GM19468 (cell line): ENCODE results near the gene DEGS1.

Experiments
- ATAC-seq: cut with Tn5 transposase; IDR thresholded peaks from one replicate; pipeline ENCODE4 v1.9.1; 2021; ENCODE audit warnings: mild to moderate bottlenecking, moderate library complexity, moderate number of reproducible peaks; ENCODE audit not compliant: unreplicated experiment; ENCODE audit errors: extremely low read depth

DEGS1 gene

DNA sequence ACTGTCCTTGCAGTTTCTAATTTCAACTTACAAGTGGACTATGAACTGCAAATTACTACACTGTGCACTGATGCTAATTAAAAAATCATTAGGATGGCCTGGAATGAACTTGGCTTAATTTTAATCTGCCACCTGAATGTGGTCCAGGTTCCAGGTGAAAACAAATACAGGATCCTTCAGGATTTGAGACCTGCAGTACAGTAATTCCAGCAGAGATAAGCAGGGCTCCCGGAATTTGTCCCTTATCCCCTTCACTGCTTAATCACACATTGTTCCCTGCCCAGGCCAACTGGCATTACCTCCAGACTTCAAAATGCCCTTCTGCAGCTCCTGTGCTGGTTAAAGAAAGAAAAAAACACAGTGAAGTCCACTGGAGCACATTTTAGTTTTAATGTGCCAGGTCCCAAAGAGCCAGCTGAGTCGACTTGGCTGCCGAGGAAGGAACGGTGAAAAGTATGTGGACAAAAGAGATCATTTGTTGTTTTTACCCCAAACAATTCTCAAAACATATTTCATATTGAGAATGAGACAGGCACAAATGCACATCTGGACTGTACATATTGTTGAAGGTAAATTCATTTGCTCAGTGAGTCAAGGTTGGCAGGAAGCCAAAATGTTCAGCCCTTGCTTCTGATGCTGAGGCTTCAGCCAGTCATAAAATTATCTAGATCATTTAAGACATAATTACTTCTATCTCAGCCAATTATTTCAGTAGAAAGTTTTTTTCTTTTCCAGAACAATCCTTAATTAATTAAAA, 28.3 kb downstream of the DEGS1 start:
- no peak for ATAC-seq

DNA sequence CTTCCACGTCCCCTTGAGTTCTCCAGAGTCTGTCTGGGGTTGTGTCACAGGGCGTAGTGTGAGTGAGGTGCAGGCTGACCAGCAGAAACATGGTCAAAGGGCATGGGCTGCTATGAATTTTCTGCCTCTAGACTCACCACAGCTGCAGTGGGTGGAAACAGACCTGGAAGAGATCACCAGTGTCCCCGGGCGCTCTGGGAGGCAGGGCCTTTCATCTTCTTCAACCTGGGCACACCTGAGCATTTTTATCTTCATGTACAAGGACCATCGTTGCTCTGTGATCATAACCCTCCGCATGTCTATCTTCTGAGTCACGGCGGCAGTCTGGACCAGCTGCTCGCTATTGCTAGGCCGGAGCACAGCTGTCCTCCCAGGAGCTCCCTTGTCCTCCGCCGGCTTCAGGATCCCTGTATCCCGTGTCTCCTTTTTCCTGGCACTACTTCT, 29.6 kb downstream of the DEGS1 start:
- no peak for ATAC-seq

DNA sequence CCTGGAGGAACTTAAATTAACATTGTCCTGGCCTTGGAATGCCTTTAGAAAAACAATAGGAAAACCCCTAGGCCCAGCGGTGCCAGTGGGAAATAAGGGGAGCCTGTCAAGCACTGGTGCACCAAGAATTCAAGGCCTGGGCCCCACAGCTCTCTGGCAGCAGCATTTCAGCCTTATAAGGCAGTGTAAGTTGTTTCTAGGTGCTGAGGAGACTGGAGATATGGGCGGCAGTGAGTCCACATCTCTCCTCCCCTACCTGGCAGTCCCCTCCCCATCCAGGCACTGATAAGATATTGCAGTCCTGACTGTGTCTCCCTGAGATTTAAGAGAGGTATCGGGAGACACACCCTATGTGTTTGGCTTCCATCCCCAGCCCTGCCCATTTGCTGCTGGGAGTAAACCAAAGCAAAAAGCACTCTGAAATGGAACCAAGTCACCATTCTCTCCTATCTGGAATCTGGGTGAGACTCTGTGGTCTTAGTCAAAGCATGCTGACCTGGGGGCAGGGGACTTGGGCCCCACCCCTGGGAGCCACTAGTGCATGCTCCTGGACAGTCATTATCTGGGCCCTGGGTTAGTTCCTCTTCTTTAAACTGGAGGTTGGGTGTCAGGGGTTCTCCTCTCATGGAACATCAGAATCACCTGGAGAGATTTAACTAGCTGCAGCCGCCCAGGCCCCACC, 30.5 kb downstream of the DEGS1 start:
- no peak for ATAC-seq

DNA sequence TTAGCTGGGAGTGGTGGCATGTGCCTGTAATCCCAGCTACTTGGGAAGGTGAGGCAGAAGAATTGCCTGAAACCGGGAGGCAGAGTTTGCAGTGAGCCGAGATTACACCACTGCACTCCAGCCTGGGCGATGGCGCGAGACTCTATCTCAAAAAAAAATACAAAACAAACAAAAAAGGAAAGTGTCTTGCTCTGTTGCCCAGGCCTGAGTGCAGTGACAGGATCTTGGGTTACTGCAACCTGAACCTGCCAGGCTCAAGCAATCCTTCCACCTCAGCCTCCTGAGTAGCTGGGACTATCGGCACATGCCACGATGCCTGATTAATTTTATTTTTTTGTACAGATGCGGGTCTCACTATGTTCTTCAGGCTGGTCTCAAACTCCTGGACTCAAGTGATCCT, 33.3 kb downstream of the DEGS1 start:
- no peak for ATAC-seq

DNA sequence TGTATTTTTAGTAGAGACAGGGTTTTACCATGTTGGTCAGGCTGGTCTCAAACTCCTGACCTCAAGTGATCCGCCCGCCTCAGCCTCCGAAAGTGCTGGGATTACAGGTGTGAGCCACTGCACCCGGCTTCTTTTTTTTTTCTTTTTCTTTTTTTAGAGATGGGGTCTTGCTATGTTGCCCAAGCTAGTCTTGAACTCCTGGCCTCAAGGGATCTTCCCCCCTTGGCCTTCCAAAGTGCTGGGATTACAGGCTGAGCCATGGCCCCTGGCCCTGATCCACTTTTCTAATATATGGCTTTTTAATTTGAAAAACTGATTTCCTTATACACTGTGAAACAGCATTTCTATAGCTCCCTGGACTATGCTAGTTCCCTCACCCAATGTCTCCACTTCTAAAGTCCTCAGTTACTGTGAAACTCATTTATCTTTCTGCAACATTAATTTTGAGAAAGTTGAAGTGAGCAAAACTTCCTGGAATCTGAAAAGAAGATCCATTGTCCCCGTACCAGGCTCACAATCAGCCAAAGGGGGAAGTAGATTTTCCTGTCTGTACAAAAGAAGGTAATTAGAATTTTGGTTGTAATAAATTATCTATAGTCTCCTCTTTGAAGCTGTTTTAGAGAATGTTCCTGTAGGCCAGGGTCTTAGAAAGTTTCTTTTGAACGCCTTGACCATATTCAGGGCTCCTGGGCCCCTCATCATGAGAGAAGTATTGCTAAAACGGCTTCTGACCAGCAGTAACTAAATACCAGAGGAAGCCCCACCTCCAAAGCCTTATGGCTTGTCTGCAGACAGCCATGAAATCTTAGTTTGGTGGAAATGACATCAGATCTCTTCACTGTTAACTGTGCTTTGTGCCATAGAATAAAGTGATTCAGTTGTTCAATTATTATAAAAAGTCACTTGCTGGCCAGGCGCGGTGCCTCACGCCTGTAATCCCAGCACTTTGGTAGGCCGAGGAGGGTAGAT, 34.9 kb downstream of the DEGS1 start:
- ATAC-seq, result no peak

DNA sequence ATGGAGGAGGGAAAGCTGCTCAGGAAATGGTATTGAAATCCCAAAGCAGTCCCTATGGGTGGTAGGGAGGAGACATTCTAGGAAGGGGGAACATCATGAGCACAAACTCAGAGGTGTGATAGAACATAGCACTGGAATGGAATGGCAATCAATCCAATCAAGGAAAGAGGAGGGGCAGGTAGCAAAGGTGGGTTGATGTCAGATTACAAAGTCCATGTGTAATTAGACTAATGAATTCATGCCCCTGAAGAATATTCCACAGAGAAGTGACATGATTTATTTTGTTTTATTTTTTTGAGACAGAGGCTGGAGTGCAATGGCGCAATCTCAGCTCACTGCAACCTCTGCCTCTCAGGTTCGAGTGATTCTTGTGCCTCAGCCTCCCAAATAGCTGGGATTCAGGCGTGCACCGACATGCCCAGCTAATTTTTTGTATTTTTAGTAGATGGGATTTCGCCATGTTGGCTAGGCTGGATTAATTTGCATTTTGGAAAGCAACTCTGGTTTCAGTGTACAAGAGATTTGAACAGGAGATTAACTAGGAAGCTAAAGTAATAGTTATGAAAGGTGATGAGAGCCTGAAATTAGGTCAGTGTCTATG, 36.1 kb downstream of the DEGS1 start:
- no peak for ATAC-seq

DNA sequence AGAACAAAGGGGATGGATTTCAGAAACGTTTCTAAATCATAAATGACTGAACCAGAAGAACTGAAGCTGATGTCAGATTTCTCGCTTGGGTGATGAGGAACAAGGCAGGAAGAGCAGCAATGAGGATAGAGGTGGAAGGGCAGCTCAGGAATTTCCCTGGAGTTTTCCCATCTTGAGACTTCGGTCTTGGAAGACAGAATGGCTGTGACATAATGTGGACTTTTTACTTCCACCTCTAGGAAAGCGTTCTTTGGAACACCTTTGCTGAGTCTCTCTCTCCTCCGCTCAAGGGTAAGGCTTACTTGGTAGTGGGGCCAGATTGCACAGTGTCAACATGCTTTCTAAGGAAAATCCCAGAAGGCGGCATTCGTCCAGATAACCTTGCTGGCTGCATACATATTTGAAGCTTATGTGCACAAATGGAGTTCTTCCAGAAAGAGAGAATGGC, 36.6 kb downstream of the DEGS1 start:
- no peak for ATAC-seq

DNA sequence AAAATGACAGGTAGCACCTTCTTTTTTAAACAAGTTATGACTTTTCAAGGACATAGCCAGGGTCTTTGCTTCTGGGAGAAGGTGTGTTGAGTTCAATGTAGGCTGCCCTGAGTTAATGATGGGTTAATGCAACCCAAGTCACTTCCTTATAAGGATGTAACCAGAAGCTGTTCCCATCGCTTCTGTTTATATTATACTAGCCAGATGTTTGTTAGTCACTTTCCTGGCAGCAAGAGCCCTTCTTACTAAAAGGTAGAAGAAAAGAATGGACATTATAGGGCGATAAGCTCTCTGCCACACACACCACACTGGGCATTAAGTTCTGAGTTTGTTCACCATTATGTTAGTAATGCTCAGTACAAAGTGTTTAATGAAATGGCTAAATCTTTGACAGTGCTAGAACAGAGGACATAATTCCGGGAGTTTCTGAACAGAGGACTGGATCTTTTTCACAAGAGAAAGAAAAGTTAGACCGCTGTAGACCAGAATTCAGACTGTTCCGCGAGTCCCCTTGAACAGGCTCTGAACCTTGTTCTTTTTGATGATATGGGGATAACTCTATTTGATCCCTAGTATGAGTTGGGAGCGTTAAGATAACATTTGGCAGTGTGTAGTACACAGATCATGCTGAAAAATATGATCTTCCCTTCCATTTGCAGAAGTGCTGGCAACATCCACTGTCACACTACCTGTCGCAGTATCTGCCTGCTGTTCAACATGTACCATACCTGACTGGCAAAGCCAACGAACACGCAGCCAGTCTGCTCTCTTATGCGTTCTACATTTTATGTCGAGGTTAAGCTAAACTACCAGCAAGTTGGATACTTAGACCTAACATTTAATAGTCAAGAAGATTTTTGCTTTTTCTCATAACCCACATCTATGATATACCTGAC, 41.0 kb downstream of the DEGS1 start:
- ATAC-seq, result no peak

DNA sequence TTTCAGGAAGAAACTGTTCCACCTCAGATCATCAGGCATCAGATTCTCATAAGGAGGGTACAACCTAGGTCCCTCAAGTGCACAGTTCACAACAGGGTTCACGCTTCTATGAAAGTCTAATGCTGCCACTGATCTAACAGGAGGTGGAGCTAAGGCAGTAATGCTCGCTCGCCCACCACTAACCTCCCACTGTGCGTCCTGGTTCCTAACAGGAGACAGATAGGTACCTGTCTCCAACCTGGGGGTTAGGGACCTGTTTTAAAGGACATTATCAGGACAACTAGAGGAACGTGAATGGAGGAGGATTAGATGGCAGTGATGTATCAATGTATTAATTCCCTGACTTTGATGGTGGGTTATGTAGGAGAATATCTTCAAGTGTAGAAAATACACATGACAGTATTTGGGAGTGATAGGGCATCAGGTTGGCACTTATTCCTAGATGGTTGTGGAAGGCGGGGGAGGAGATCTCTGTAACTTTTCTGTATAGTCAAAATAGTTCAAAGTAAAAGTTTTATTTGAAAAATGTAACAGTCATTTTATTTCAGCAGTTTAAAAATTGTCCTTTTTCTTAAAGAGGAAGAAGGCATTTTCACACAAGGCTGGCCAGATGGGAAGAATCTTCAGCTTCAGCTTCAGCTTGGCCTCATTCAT, 43.9 kb downstream of the DEGS1 start:
- ATAC-seq, result no peak

DNA sequence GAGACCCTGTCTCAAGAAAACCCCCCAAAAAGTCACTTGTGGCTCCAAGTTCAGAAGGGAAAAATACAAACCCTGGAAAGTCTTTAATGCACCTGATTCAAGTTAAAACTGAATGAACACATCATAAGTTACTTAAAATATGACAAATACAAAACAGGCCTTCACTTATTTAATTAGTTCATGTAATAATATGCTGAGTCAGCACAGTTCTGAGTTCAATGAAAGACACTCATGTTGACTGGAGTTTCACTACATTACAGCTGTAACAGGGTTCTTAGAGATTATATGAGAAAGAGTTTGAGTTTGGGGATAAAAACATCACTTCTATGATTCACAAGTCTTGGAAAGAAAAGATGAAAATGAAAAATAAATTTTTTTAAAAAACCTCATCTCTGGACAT, 51.0 kb downstream of the DEGS1 start:
- no peak for ATAC-seq

DNA sequence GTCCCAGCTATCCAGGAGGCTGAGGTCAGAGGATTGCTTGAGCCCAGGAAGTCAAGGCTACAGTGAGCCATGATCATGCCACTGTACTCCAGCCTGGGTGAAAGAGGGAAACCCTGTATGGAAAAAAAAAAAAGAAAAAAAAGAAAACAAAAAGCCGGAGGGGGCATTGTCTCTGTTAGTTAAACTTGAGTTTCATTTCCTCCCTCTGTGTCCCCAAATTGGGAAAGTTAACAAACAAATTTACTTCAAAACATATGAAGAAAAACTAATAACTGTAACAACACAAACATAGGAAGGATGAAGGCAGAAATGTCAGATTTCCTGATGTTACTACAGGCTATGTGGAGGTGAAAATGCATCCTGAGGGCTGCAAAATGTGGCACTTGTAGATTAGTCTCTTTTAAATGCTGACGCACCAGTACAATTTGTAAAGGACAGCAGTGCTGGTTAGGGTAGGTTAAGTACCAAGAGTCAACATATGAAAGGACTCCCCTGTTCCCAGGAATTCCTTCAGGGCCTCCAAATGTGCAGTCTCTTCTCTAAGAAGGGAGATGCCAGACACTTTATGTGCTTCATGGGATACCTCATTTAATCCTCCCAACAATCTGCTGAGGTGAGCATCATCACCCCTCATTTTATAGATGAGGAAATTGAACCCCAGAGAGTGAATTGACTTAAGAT, 52.9 kb downstream of the DEGS1 start:
- no peak for ATAC-seq

DNA sequence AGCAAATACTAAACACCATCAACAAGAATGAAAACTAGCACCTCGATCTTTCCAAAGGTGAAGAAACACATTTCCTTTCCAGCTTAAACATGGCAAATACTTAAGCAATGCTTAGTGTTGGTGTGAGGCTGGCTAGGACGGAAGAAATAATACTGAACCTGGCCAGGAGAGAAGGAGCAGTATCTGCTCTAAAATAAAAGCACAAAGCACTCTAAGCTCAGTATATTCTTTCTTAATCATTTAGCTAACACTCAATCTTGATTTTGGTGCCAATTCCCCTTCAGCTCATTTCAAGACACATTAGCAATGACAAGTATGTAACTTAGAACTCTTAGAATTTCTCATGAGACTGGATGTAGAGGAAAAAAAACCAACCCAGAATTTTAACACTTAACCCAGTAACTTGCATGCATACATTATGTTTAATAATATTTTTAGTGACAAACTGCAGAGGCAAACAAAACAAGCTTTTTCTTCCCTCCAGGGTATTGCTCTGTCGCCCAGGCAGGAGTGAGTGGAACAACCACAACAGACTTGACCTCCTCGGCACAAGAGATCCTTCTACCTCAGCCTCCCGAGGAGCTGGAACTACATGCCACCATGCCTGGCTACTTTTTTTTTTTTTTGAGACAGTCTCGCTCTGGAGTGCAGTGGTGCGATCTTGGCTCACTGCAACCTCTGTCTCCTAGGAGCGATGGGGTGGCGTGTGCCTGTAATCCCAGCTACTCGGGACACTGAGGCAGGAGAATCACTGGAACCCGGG, 54.3 kb downstream of the DEGS1 start:
- no peak for ATAC-seq

DNA sequence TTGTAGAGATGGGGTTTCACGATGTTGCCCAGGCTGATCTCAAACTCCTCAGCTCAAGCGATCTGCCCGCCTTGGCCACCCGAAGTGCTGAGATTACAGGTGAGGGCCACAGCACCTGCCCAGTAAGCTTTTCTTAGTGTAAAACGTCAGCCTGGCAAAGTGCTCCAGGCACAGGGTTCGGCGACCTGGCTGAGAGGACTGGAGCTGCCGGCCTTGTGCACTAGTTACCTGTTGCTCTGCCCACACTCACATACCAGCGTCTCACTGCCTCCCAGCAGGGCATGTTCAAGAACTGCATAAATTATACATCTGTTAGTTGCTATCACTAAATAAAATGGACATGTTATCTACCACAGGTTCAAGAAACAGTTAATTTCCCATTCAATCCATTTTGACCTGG, 55.2 kb downstream of the DEGS1 start:
- no peak for ATAC-seq

DNA sequence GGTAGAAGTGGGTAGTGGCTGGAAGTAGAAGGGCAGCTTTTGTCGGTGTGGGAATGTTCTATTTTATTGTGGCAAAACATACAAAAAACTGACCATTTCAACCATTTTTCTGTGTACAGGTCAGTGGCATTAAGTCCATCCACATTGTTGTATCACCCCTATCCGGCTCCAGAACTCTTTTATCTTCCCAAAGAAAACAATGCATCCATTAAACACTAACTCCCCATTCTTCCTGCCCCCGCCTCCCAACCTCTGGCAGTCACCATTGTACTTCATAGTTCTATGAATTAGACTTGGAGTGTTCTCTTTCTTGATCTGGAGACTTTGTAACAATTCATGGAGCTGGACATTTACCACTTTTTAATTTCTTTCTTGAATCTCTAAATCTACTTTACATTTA, 55.7 kb downstream of the DEGS1 start:
- no peak for ATAC-seq
